HG02571 (cell line): Measurements from ENCODE around the gene EIF4E3.

Experiments used
- ATAC-seq: cut with Tn5 transposase; IDR thresholded peaks from one replicate; pipeline ENCODE4 v1.9.1; 2021; ENCODE audit warnings: mild to moderate bottlenecking, moderate library complexity; ENCODE audit not compliant: unreplicated experiment

EIF4E3 gene

DNA sequence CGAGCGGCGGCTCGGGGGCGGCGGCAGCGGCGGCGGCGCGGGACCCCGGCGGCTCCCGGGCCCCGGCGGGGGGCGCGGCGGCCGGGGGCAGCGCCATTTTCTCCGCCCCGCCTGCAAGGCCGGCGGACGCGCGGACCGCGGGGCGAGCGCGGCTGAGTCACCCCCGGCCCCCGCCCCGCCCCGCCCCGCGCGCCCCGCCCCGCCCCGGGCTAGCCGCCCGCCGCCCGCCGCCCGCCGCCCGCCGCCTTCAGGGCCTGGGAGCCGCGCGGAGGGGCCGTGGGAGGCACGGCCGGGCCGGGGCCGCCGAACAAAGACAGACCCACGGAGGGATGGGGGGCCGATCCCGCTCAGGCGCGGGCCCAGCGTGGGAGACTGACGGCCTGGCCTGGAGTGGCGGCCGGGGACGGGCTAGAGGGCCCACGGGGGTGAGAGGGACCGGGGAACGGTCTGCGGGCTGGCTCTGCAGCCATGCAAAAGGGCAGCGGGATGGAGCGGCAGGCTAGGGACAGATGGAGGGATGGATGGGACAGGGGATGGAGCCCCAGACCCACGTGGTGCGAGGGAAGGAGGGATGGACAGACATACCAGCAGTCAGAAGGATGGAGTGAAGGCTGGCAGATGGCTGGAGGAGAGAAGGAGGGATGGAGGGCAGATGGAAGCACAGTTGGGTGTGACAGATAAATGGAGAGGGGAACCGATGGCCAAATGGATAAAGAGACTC, at the start of gene EIF4E3:
TSS of gene EIF4E3 (minus strand) at position 132 of the 721 bp plus-strand sequence. CDS start at position 97, 35 bp downstream.
- peak; percentile 62 for ATAC-seq

DNA sequence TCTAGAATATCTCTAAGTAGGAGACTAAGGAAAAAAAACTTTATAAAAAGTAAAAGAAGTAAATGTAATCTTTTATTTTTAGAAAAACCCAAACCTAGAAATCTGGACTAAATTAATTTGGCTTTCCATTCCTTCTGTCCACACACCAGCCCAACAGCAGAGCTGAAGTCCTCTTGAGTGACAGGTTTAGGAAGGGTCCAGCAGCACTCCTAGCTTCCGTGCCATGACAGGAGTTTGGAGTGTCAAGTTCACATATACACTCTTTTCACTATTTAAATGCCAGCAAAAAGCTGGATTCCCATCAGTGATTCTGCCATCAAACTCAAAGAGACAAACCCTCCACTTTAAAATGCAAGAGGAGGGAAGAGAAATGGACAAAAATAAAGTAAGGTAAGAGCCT, 46.7 kb upstream of the EIF4E3 start:
- ATAC-seq, result no peak

DNA sequence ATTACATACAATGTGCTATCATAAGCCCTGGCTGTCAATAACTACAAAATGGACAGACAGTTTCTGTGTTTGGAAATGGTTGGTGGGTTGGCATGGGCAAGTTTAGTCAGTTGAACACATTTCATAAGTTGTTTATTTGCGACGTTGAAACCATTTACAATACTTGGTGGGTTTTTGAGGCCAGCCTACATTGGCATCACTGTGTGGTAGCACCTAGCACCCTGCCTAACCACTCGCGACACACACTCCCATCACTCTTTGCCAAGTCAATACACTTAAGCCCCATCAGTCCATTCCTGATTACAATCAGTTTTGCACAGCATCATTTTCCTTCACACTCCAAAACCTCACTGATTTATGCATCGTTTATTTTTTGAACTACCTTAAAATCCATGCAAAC, 45.9 kb upstream of the EIF4E3 start:
- ATAC-seq, result no peak

DNA sequence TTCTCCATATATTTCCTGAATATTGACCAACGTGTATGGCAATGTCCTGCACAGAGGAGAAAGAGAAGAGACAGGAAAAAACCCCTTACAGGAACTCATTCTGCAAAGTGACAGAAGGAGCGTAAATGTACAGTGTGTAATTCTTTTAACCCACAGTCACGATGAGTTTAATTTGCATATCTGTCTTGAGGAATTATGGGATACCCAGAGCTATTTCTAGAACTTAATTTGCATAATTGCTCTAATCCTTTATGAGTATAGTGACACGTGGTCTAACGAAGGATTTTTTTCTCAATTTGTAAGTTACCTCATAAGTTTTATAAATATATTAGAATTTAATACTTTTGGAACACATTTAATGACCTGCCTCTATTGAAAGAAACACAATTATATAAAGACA, 38.2 kb upstream of the EIF4E3 start:
- ATAC-seq, result no peak

DNA sequence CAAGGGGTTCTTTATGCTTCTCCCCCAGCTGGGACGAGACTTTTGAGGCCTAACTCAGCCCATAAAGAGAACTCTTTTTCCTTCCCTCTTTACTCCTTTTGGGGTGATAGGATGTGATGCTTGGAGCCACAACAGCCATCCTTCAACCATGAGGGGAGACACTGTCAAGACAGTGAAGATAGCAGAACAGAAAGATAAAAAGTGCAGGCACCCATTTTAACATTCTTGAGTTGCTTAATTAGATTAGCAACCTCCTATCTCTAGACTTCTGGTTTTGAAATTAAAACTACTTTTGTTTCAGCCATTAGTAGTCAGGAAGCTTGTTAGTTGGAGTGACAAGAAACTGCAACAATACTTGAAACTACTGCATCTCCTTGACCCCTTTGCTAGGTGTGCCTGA, 34.9 kb upstream of the EIF4E3 start:
- ATAC-seq, result no peak

GRCh38 chr3:71759401-71759800, 34.2 kb upstream of the EIF4E3 start:
- no peak for ATAC-seq

- ATAC-seq, result no peak
Observed at GRCh38 chr3:71758091-71758490, 32.9 kb upstream of the EIF4E3 start.

DNA sequence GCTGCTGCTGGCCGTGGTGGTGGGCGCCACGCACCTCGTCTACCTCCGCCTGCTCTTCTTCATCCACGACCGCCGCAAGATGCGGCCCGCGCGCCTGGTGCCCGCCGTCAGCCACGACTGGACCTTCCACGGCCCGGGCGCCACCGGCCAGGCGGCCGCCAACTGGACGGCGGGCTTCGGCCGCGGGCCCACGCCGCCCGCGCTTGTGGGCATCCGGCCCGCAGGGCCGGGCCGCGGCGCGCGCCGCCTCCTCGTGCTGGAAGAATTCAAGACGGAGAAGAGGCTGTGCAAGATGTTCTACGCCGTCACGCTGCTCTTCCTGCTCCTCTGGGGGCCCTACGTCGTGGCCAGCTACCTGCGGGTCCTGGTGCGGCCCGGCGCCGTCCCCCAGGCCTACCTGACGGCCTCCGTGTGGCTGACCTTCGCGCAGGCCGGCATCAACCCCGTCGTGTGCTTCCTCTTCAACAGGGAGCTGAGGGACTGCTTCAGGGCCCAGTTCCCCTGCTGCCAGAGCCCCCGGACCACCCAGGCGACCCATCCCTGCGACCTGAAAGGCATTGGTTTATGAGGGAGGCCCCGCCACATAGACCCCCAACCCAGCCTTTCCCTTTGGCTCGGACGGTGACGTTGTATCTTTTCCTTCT, 29.5 kb upstream of the EIF4E3 start:
- no peak for ATAC-seq

DNA sequence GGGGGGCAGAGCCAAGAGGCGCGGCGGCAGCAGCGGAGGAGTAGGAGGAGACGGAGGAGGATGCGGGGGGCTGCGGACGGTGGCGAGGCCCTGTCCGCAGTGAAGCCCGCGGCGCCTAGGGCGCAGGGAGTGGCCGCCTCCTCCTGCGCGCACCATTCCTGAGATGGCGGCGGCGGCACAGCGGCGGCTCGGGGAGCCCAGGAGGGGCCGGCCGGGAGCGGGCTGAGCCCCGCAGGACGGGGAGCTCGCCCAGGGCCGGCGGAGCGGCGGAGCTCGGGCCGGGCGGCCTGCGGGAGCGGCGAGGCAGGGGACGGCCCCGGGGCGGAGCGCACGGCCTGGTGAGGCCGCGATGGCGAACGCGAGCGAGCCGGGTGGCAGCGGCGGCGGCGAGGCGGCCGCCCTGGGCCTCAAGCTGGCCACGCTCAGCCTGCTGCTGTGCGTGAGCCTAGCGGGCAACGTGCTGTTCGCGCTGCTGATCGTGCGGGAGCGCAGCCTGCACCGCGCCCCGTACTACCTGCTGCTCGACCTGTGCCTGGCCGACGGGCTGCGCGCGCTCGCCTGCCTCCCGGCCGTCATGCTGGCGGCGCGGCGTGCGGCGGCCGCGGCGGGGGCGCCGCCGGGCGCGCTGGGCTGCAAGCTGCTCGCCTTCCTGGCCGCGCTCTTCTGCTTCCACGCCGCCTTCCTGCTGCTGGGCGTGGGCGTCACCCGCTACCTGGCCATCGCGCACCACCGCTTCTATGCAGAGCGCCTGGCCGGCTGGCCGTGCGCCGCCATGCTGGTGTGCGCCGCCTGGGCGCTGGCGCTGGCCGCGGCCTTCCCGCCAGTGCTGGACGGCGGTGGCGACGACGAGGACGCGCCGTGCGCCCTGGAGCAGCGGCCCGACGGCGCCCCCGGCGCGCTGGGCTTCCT, 28.8 kb upstream of the EIF4E3 start, which contains the start of gene GPR27:
TSS of gene GPR27 (plus strand) at position 155 of the 909 bp plus-strand sequence. CDS start at position 350, 195 bp downstream.
- no peak for ATAC-seq

- ATAC-seq, result no peak
Observed at GRCh38 chr3:71752831-71753700, 27.9 kb upstream of the EIF4E3 start.

DNA sequence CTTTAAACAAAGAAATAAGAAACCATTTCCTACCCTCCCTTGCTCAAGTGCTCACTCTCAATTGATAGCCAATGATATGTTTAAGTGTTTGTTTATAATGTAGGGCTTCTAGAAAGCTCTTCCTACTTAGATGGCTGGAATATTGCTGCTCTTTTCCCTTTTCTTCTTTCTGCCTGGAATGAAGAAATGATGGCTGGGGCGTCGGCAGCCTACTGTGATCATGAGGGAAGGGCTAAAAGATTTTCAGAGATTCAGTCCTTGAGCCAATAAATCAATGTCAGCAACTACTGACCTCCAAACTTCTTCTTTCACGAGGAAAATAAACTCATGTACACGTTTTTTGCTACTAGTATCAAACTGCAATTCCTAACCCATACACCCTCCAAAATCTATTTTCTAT, 26.4 kb upstream of the EIF4E3 start:
- no peak for ATAC-seq

- ATAC-seq, result no peak
Observed at GRCh38 chr3:71744738-71745137, 19.5 kb upstream of the EIF4E3 start.

DNA sequence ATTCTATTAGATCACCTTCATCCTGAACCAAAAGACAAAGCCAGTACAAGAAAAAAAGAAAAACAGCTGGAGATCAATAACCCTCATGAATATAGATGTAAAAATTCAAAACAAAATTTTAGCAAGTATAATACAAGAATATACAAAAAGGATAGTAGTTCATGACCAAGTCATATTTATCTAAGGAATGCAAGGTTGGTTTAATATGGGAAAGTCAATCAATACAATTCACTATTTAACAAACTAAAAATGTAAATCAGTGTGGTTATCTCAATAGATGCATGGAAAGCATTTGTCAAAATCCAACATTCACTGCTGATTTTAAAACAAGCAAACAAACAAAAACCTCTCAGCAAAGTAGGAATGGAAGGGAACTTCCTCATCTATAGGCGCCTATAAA, 17.4 kb upstream of the EIF4E3 start:
- ATAC-seq, result no peak

DNA sequence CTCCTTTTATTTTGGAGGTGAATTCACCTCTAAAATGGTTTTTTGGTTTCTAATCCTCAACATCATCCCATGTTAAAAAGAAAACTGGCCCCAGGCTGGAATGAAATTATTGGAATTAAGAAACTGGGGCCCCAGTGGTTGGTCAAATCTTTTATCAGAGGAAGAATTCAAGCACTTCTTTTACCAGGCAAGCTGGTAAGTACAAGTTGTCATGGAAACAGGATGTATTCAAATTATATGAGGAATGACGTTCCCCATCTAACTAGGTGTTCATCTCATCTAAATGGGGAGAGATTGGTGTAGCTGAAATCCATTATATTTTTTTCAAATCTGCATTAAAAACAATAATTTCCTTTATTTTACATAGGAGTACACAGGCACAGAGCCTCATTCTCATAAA, 9.7 kb upstream of the EIF4E3 start:
- ATAC-seq, result no peak

- no peak for ATAC-seq
Observed at GRCh38 chr3:71733319-71733718, 8.1 kb upstream of the EIF4E3 start.

DNA sequence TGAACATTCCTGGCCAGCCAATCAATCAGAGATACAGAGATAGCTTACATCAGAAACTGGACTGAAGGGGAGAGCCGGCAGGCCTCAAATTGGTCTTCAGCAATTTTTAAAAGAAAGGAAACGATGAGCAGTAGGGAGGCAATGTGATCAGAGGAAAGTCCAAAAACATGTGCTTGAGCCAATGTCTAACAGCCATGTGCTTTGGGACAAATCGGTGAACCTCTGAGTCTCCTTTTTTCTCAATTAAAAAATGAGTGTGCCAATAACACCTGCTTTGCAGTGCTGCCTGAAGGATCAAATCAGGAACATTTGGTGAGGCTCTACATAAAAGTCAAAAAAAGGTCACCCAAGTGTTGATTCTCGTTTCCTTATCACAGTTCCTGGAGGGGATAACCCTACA, 7.4 kb upstream of the EIF4E3 start:
- no peak for ATAC-seq

DNA sequence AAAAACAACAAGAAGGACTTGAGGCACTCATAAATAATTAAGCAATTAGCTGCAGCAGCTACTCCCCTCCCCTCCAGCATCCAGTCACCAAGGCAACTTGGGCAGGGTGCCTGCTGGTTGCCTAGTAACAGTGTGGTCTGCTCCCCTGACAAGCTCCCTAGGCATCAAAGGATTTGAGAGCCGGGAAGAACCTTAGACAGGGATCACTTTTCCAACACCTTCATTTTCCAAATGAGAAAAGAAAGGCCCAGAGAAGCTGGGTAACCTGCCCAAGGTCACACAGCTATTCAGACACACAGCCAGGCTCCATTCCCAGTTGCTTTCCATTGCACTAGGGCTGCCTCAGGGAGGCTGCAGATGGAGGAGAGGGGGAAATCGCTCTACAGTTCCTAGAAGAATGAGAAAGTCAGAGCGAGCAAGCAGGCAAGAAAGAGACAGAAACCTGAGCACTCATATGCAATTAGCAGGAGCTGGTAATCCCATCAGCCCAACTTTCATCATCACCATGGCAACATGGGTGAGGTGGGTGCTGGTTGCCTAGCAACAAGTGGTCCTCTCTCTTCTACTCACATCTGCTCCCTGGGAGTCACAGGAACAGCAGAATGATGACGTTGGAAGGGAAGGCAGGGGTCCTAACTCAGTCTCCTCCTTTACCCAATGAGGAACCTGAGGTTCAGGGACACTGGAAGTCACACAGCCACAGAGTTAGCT, 3.6 kb upstream of the EIF4E3 start:
- ATAC-seq, result no peak

DNA sequence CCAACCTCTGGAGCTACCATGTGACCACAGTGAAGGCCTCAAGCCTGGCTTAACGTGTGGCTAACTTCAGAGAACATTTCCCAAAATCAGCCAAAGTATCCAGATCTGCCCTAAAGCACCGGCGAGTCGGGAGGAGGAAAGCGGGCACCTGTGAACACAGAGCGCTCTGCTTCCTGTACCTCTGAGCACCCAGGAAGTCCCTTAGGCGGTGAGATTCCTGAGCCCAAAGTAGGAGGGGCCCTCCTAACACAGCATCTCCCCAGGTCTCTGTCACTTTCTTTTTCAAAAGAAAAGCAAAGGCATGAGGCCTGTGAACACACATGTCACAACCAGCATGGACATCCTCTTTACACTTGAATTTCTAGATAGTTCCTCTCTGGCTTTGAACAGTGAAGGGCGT, 944 bp upstream of the EIF4E3 start:
- no peak for ATAC-seq

DNA sequence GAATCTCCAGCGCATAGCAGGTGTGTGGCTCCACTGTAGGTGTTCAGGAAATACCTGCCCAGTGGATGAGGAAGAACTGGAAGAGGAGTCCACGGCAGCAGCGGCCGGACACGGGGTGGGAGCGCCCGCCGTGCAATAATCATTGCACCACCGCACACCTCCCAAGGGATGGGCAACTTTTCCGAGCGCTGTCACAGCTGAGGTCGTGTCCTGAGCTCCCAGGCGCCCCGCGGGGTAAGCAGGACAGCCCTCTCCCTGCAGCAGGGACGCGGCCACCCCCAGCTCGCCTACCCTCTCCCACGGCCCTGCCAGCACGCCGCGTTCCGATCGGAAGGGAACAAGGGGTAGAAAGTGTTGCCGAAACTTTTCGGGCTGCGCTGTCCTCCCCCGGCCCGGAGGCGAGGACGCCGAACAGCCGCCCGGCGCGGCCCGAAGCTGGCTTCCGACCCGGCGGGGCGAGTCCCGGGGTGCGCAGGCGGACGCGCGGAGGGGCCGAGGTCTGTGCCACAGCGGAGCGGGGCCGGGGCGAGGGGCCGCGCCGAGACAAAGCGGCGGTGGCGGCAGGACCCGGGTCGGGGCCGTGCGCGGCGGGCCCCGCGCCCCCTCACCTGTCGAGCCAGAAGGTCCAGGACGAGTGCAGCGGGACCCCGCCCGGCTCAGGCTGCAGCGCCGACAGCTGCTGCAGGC, 475 bp downstream of the EIF4E3 start:
- peak; percentile 51 for ATAC-seq

DNA sequence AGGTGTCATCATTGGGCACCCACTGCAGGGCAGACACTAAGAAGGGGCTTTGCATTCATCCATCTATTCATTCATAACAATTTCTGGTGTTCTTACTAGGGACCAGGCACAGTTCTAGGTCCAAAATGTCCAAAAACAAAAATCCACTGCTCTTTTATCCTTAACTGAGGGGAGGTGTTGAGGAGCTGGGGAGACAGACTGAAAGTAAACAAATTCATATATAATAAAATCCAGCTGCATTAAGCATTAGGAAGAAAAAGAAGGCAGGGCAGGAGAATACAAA, 1.1 kb downstream of the EIF4E3 start:
- no peak for ATAC-seq
